ENCODE data around the gene SYT8. TPM values are rescaled to one million over a fixed set of nuclear protein-coding genes. Genes with fewer than 3 reads are reported as not detected.
"Not testable (repeated sequence)": the region's sequence is repeated elsewhere in the genome, so short reads cannot be mapped to it uniquely, and the experiment has no call there.

The SYT8 gene
- total RNA-seq, 1 experiment from 2014 or later, result 7.8 TPM

- CTCF ChIA-PET, result no interaction called here
- no peak overlapping the region for H3K9ac ChIP-seq (ENCODE audit: low read length)
Measured at GRCh38 chr11:1873048-1873812, 38.4 kb downstream of the SYT8 start.

GRCh38 chr11:1873813-1874150, 39.0 kb downstream of the SYT8 start:
- BruUV-seq (replicated peaks); POLR2A ChIA-PET (ENCODE audit: unreplicated experiment); H4K20me1 ChIP-seq (ENCODE audit: low read length); H3K9me3 ChIP-seq (ENCODE audit: low read length); ATAC-seq; CTCF ChIA-PET; intact Hi-C loops (cut with micrococcal nuclease); H3K4me2 ChIP-seq (ENCODE audit: low read length); H3K79me2 ChIP-seq (ENCODE audit: low read length); H2AFZ ChIP-seq (ENCODE audit: low read length); DNase-seq; H3K9ac ChIP-seq (ENCODE audit: low read length); H3K4me3 ChIP-seq (ENCODE audit: low read length); H3K9me2 ChIP-seq (replicated peaks; ENCODE audit: low read length); H3K27ac ChIP-seq (ENCODE audit: low read length); H3K4me1 ChIP-seq (ENCODE audit: insufficient read depth, low read length); H3F3A ChIP-seq (ENCODE audit: low read length, unreplicated experiment); H3K36me3 ChIP-seq (ENCODE audit: low read depth, low read length): not testable (repeated sequence)
- peaks cover 22% of the 10 kb centered on the region for H3K27me3 ChIP-seq (ENCODE audit: low read length)

More at GRCh38 chr11:1873048-1873812, 38.4 kb downstream of the SYT8 start:
- BruUV-seq (replicated peaks), result no TSS peak
- H3K4me1 ChIP-seq (ENCODE audit: insufficient read depth, low read length), result no peaks in the 10 kb centered on the region
- POLR2A ChIA-PET (ENCODE audit: unreplicated experiment), result no interaction called here
- no peak overlapping the region for H3K4me2 ChIP-seq (ENCODE audit: low read length)
- TF ChIP-seq EZH2phosphoT487 (IDR thresholded peaks at IDR 0.05; ENCODE audit: borderline replicate concordance, low read length) (no peak), EZH2 (IDR thresholded peaks at IDR 0.05; ENCODE audit: low read length, unreplicated experiment) (no peak), CTCF (conservative IDR thresholded peaks at IDR 0.05; ENCODE audit: low read depth, low read length) (no peak)
- no peak overlapping the region for H2AFZ ChIP-seq (ENCODE audit: low read length)
- no peaks in the 10 kb centered on the region for H3K9me3 ChIP-seq (ENCODE audit: low read length)
- no peaks in the 10 kb centered on the region for H3K36me3 ChIP-seq (ENCODE audit: low read depth, low read length)
- no peak for ATAC-seq
- H4K20me1 ChIP-seq (ENCODE audit: low read length), result no peaks in the 10 kb centered on the region
- H3K27ac ChIP-seq (ENCODE audit: low read length), result no peak overlapping the region
- H3F3A ChIP-seq (ENCODE audit: low read length, unreplicated experiment), result no peaks in the 10 kb centered on the region
- no peaks in the 10 kb centered on the region for H3K79me2 ChIP-seq (ENCODE audit: low read length)
- no peak overlapping the region for H3K4me3 ChIP-seq (ENCODE audit: low read length)
- peaks cover 28% of the 10 kb centered on the region for H3K27me3 ChIP-seq (ENCODE audit: low read length)
- no peak for DNase-seq
- intact Hi-C loops (cut with micrococcal nuclease), result no loop called here
- no peaks in the 10 kb centered on the region for H3K9me2 ChIP-seq (replicated peaks; ENCODE audit: low read length)

GRCh38 chr11:1874441-1875092, 39.8 kb downstream of the SYT8 start:
- DNase-seq, result not testable (repeated sequence)

More at GRCh38 chr11:1874441-1875092, 39.8 kb downstream of the SYT8 start:
- H3K36me3 ChIP-seq (ENCODE audit: low read depth, low read length); H3K79me2 ChIP-seq (ENCODE audit: low read length); H4K20me1 ChIP-seq (ENCODE audit: low read length); H3F3A ChIP-seq (ENCODE audit: low read length, unreplicated experiment); intact Hi-C loops (cut with micrococcal nuclease); CTCF ChIA-PET; ATAC-seq; BruUV-seq (replicated peaks); H3K27ac ChIP-seq (ENCODE audit: low read length); H3K4me2 ChIP-seq (ENCODE audit: low read length); H3K9me2 ChIP-seq (replicated peaks; ENCODE audit: low read length); H3K9ac ChIP-seq (ENCODE audit: low read length); POLR2A ChIA-PET (ENCODE audit: unreplicated experiment); H3K4me1 ChIP-seq (ENCODE audit: insufficient read depth, low read length); H3K9me3 ChIP-seq (ENCODE audit: low read length); H3K4me3 ChIP-seq (ENCODE audit: low read length); H2AFZ ChIP-seq (ENCODE audit: low read length): not testable (repeated sequence)
- H3K27me3 ChIP-seq (ENCODE audit: low read length), result peaks cover 14% of the 10 kb centered on the region

Measured in PC-3 (cell line).